GOT3 (cell line): ENCODE measurements around the gene IDH3A.

Experiments used
- DNase-seq: peaks from one replicate; lab custom pipeline; 2025; ENCODE audit warnings: mixed read lengths; lab: John Stamatoyannopoulos, UW

The IDH3A gene

GRCh38 chr15:78203346-78204225 is 54.4 kb downstream of the IDH3A start:
- DNase-seq: no peak

GRCh38 chr15:78204351-78205309 is 55.5 kb downstream of the IDH3A start:
- DNase-seq: no peak

DNA sequence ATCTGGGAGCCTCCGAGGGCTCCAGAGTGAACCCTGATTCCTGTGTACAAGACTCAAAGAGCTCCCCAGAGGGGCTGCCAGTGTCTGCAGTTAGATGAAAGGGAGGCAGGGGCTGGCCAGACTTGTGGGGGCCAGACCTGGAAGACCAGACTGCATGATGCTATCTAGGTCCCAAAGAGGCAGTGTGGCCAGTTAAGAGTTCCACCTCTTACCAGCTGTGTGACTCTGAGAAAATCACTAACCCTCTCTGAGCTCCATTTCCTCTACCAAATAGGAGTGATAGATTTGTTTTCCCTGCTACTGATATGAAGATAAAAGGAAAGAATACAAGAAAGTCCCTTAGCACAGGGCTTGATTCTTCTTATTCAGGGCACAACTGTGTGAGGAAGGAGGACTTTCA is 56.2 kb downstream of the IDH3A start:
- DNase-seq: no peak

GRCh38 chr15:78205856-78206255 is 56.7 kb downstream of the IDH3A start:
- DNase-seq: no peak

GRCh38 chr15:78206326-78207109 is 57.4 kb downstream of the IDH3A start:
- DNase-seq: no peak

DNA sequence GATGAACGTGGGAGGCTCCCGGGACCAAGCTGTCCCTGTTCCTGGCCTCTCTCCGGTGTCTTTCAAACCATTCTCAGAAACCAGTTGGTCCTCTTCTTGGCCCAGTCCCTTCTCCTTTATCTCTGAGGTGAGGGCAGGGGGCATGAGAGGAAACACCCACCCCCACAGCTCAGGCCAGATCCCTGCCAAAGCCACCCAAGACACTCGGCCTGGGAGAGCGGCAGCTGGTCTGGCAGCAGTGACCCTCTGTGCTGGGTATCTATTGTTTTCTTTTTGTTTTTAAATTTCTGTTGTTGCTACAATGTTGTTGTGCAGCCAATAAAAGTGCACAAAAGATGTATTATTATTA is 57.9 kb downstream of the IDH3A start:
- no peak for DNase-seq

- no peak for DNase-seq
These were observed 58.6 kb downstream of the IDH3A start for GRCh38 chr15:78207641-78208340.

GRCh38 chr15:78208341-78208844 is 59.2 kb downstream of the IDH3A start:
- no peak for DNase-seq

GRCh38 chr15:78208887-78209645 is 59.9 kb downstream of the IDH3A start:
- DNase-seq: no peak

DNA sequence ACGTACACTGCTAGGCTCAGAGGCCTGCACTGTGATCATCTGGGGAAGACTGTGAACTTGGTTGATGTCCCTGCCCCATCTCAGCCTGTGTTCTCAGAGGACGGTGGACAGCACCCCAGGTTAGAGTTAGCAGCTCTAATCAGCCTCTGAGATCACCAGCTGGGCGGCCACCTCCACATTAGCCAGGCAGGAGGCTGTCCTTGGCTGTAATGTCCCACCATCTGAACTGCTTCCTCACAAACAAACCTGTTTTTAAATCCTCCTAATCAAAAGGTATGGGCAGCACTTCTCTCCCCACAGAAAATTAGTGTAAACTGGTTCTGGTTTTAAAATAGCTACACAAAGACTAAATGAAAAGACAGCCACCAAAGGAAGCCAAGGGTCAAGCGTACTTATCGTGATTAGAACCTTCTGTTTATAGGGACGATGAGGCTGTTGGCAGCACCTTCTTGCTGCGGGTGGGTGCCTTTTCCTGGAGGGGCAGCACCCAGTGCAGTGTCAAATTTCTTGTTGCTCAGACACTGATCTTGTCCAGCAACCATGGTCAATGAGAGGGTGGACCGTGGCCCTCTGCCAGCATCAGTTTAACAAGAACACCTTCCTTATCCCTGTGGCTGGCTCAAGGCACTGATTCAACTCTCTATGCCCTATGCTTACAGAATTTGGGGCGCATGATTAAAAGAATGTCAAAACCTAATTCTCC is 60.6 kb downstream of the IDH3A start:
- no peak for DNase-seq

DNA sequence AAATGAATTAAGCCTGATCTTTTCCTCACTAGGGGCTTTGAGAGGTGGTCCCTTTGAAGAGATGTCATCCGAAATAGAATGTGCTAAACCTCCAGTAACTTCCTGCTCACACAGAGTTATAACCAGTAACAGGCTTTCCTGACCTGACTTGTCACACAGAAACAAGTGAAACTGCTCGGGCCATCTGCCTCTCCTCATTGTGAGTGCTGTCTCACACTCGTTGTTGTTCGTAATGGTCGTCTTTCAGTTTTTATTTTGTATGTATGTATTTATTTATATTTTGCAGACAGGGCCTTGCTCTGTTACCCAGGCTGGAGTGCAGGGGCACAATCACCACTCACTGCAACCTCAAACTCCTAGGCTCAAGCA is 61.2 kb downstream of the IDH3A start:
- DNase-seq: no peak

GRCh38 chr15:78211189-78211921 is 62.2 kb downstream of the IDH3A start:
- no peak for DNase-seq

GRCh38 chr15:78212008-78212407 is 62.8 kb downstream of the IDH3A start:
- no peak for DNase-seq

GRCh38 chr15:78212546-78213424 is 63.6 kb downstream of the IDH3A start:
- DNase-seq: peak; percentile 29

- DNase-seq: no peak
These were observed 64.2 kb downstream of the IDH3A start for GRCh38 chr15:78213425-78213750.

- DNase-seq: no peak
These were observed 64.8 kb downstream of the IDH3A start for GRCh38 chr15:78213956-78214355.

GRCh38 chr15:78216276-78217104 is 67.3 kb downstream of the IDH3A start:
- DNase-seq: no peak
